Measurements from ENCODE around the gene NAA11.

GRCh38 chr4:79341893-79342653 is 16.2 kb upstream of the NAA11 start:
- TF ChIP-seq, protein P1, sequence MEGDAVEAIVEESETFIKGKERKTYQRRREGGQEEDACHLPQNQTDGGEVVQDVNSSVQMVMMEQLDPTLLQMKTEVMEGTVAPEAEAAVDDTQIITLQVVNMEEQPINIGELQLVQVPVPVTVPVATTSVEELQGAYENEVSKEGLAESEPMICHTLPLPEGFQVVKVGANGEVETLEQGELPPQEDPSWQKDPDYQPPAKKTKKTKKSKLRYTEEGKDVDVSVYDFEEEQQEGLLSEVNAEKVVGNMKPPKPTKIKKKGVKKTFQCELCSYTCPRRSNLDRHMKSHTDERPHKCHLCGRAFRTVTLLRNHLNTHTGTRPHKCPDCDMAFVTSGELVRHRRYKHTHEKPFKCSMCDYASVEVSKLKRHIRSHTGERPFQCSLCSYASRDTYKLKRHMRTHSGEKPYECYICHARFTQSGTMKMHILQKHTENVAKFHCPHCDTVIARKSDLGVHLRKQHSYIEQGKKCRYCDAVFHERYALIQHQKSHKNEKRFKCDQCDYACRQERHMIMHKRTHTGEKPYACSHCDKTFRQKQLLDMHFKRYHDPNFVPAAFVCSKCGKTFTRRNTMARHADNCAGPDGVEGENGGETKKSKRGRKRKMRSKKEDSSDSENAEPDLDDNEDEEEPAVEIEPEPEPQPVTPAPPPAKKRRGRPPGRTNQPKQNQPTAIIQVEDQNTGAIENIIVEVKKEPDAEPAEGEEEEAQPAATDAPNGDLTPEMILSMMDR (IDR thresholded peaks at IDR 0.05), result no peak
- no peak for TF ChIP-seq POLR2A (IDR thresholded peaks at IDR 0.05)

All from prostate gland (tissue), 2 donors.